Measurements from ENCODE around the gene RAB4B. TPM values are rescaled to one million over a fixed set of nuclear protein-coding genes. Genes with fewer than 3 reads are reported as not detected.
"Not testable (repeated sequence)": the region's sequence is repeated elsewhere in the genome, so short reads cannot be mapped to it uniquely, and the experiment has no call there.

The RAB4B gene
- total RNA-seq, 1 donor from 2014 or later = 23.6 TPM

DNA sequence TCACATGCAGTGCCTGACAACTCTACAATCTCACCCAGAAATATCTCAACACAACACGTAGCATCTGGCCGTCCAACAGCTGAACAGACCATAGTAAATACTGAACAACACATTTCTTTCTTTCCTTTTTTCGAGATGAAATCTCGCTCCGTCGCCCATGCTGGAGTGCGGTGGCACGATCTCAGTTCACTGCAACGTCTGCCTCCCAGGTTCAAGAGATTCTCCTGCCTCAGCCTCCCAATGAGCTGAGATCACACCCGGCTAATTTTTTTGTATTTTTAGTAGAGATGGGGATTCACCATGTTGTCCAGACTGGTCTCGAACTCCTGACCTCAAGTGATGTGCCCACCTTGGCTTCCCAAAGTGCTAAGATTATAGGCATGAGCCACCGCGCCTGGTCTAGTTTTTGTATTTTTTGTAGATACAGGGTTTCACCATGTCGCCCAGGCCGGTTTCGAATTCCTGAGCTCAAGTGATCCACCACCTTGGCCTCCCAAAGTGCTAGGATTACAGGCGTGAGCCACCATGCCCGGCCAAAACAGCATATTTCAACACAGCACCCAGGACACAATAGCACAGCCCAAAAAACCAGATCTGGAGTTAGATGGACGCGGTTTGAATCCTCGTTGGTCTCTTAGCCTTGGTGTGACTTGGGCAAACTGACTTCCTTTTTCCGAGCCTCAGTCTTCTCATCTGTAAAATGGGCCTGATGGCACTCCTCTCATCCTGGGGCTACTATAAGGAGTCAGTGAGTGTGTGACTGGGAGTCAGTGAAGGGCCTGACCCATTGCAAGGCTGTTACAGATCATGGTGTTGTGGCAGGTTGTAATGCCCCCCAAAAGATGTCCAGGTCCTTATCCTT is 49.6 kb downstream of the RAB4B start:
- DNase-seq (ENCODE audit: low read depth) = no peak
- no peak overlapping the region for H3K4me3 ChIP-seq (ENCODE audit: low read depth, low read length)
- TF ChIP-seq CTCF (conservative IDR thresholded peaks at IDR 0.05; ENCODE audit: low read depth, low read length) = no peak

- DNase-seq (ENCODE audit: low read depth) = no peak
- no peak overlapping the region for H3K4me3 ChIP-seq (ENCODE audit: low read depth, low read length)
- no peak for TF ChIP-seq CTCF (conservative IDR thresholded peaks at IDR 0.05; ENCODE audit: low read depth, low read length)
Observed at GRCh38 chr19:40829205-40829604, 51.2 kb downstream of the RAB4B start.

DNA sequence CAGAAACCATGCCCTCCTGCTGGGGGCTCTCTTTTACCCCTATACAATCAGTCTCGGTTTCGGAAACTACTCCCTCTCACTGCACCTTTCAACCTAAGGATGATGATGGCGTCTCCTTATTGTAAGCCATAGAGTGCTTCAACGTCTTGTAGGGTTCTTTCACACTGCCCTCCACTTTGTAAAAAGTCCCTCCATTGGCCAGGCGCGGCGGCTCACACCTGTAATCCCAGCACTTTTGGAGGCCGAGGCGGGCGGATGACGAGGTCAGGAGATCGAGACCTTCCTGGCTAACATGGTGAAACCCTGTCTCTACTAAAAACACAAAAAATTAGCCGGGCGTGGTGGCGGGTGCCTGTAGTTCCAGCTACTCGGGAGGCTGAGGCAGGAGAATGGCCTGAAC is 52.7 kb downstream of the RAB4B start:
- not testable (repeated sequence) for DNase-seq (ENCODE audit: low read depth); H3K4me3 ChIP-seq (ENCODE audit: low read depth, low read length)

DNA sequence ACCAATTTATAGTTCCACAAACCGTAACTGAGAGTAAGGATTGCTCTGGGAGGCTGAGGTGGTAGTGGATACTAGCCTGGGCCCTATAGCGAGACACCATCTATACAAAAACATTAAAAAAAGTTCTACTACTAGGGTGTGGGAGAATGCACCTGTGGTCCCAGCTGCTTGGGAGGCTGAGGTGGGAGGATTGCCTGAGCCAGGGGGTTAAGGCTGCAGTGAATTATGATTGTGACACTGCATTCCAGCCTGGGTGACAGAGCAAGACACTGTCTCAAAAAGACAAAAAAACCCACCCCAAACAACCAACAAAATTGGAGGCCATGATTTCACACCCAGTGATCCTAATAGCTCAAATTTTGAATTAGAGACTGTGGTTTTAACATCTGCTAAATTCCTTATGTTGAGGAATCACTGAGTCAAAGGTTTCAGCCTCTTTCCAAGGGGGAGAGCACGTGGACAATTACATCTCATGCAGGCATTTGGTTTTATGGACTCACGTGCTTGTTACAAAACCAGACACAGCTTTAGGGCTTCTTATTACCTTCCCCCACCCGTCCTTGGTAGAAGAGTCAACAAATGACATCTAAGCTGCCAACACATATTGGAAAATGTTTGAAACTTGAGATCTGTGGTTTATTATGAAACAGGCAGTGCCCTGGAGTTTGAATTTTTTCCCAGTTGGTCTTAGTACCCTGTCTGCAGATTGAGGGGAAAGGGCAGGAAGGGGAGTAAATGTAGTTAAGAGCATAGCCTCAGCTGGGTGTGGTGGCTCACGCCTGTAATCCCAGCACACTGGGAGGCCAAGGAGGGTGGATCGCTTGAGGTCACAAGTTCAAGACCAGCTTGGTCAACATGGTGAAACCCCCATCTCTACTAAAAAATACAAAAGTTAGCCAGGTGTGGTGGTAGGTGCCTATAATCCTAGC is 53.7 kb downstream of the RAB4B start:
- TF ChIP-seq CTCF (conservative IDR thresholded peaks at IDR 0.05; ENCODE audit: low read depth, low read length) = no peak
- DNase-seq (ENCODE audit: low read depth) = peak; percentile 26
- no peak overlapping the region for H3K4me3 ChIP-seq (ENCODE audit: low read depth, low read length)

DNA sequence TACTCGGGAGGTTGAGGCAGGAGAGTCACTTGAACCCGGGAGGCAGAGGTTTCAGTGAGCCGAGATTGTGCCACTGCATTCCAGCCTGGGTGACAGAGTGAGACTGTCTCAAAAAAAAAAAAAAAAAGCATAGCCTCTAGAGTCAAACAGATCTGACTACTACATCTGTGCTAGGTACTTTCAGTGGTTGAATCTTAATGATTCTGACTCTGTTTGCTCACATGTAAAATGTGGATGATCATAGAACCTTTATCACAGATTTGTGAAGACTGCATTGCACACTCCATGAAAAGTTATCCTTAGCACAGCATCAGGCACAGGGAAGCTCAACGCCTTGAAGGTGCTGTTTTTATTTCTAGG is 54.4 kb downstream of the RAB4B start:
- not testable (repeated sequence) for H3K4me3 ChIP-seq (ENCODE audit: low read depth, low read length); DNase-seq (ENCODE audit: low read depth)

DNA sequence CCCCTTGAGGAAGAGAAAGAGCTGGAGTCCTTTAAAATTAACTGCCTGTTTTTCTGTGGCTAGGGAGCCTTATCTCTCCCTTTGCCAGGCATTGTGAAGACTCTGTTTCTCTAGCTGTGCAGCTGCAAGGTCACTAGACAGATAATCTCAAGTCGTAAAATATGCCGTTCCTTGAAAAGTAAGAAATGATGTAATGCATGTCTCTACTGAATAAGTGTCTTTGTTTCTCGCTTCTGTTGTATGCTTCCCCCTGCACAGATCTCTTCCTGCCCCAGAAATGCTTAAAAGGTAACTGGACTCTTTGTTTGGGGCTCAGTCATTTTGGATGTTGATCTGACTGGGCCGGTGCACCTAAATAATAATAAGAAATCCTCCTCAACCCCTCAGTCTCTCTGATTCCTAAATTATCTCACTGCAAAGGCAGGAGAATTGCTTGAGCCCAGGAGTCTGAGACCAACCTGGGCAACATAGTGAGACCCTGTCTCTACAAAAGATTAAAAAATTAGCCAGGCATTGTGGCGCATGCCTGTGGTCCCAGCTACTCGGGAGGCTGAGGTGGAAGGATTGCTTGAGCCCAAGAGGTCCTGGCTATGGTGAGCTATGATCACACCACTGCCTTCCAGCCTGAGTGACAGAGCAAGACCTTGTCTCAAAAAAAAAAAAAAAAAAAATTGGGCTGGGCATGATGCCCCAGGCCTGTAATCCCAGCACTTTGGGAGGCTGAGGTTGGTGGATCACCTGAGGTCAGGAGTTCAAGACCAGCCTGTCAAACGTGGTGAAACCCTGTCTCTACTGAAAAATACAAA is 55.9 kb downstream of the RAB4B start:
- DNase-seq (ENCODE audit: low read depth); H3K4me3 ChIP-seq (ENCODE audit: low read depth, low read length): not testable (repeated sequence)

DNA sequence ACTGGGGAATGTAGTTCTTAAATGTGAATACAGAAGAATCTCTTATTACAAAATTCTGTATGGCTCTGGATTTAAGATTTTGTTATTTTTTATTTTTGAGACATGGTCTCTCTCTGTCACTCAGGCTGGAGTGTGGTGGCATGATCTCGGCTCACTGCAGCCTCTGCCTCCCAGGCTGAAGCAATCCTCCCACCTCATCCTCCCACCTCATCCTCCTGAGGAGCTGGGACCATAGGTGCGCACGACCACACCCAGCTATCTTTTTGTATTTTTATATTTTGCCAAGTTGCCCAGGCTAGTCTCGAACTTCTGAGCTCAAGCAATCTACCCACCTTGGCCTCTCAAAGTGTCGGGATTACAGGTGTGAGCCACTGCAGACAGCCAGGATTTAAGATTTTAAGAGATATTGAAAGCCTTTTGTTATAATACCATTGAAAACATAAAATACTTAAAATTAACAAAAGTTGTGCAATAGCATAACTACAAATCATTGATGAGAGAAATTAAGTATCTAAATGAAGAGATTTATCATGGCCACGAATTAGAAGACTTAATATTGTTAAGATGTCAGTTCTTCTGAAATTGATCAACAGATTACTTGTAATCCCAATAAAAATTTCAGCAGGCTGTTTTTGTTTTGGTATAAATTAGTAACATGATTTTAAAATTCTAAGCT is 58.8 kb downstream of the RAB4B start:
- no peak for DNase-seq (ENCODE audit: low read depth)
- no peak overlapping the region for H3K4me3 ChIP-seq (ENCODE audit: low read depth, low read length)
- TF ChIP-seq CTCF (conservative IDR thresholded peaks at IDR 0.05; ENCODE audit: low read depth, low read length) = no peak

- DNase-seq (ENCODE audit: low read depth); H3K4me3 ChIP-seq (ENCODE audit: low read depth, low read length): not testable (repeated sequence)
Observed at GRCh38 chr19:40838477-40838876, 60.4 kb downstream of the RAB4B start.

DNA sequence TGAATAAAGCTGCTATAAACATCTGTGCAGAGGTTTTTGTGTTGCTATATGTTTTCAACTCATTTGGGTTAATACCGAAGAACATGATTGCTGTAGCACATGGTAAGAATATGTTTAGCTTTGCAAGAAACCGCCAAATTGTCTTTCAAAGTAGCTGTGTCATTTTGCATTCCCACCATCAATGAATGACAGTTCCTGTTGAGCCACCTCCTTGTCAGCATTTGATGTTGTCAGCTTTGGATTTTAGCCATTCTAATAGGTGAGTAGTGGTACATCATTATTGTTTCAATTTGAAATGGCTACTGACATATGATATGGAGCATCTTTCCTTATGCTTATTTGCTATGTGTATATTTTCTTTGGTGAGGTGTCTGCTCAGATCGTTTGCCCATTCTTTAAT is 64.0 kb downstream of the RAB4B start:
- H3K4me3 ChIP-seq (ENCODE audit: low read depth, low read length); DNase-seq (ENCODE audit: low read depth): not testable (repeated sequence)

- H3K4me3 ChIP-seq (ENCODE audit: low read depth, low read length) = not testable (repeated sequence)
Observed at GRCh38 chr19:40842997-40843652, 65.1 kb downstream of the RAB4B start.

DNA sequence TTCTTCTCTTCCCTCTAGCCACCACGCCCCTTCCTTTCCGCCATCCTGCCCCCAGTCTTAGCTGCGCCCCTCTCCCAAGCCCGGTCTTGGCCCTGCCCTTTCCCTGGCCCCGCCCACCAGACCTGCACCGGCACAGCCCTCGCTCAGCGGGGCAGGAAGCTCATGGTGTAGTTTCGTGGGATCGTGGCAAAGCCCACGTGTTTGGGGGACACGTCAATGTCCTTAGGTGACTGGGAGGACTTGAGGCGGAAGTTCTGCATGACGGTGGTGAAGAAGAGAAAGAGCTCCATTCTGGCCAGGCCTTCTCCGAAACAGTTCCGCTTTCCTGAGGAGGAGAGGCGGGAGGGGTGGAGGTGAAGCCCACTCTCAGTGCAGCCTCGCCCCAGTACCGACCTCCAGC is 65.6 kb downstream of the RAB4B start:
- DNase-seq (ENCODE audit: low read depth); H3K4me3 ChIP-seq (ENCODE audit: low read depth, low read length): not testable (repeated sequence)

More at GRCh38 chr19:40842997-40843652, 65.1 kb downstream of the RAB4B start:
- DNase-seq (ENCODE audit: low read depth) = not testable (repeated sequence)
